Caco-2 (cell line): ENCODE results near the gene ITGB2. TPM values are rescaled to one million over a fixed set of nuclear protein-coding genes. Genes with fewer than 3 reads are reported as not detected.

ENCODE experiments used
- BruUV-seq: library from RNA; stranded (reverse); fragments of 400-500 nt; replicated peaks from 2 replicates; lab custom pipeline; 2021; lab: Mats Ljungman, UMichigan
- CTCF ChIA-PET: fragments of 300-600 bp; sonication (Branson Sonifier 250); formaldehyde crosslinking; loops from one replicate; lab custom pipeline; 2022; ENCODE audit warnings: antibody characterized with exemption; lab: Charles Lee
- POLR2A ChIA-PET: fragments of 300-600 bp; sonication (Branson Sonifier 250); formaldehyde crosslinking; loops from one replicate; lab custom pipeline; 2022; ENCODE audit warnings: antibody characterized with exemption; lab: Charles Lee
- DNase-seq, 2 experiments: peaks; one replicate each; pipeline versions ENCODE4 v3.0.0 to v3.0.0-alpha.2; 2020 to 2022
- H3K27me3 ChIP-seq: replicated peaks from 2 replicates; pipeline ENCODE4 v1.6.0; 2011; ENCODE audit warnings: low read length; ENCODE audit not compliant: control insufficient read depth, insufficient read depth
- H3K36me3 ChIP-seq: 2 replicates; pipeline ENCODE4 v1.5.1; 2011; ENCODE audit warnings: low read length; ENCODE audit not compliant: control insufficient read depth, insufficient read depth
- H3K4me1 ChIP-seq: fragments of 250-450 bp; sonication (Bioruptor Pico); 2 replicates; pipeline ENCODE4 v1.5.1; 2020; ENCODE audit warnings: mild to moderate bottlenecking
- H3K4me3 ChIP-seq: 2 replicates; pipeline ENCODE4 v1.5.1; 2011; ENCODE audit warnings: low read depth, mild to moderate bottlenecking, control low read depth, low read length
- H3K9me3 ChIP-seq: fragments of 250-450 bp; sonication (Bioruptor Pico); 2 replicates; pipeline ENCODE4 v1.5.1; 2020; ENCODE audit warnings: mild to moderate bottlenecking, moderate library complexity
- H3K27ac Mint-ChIP-seq: one replicate; pipeline ENCODE4 v1.8.0; 2022; ENCODE audit warnings: mixed read lengths; ENCODE audit not compliant: unreplicated experiment
- H3K27me3 Mint-ChIP-seq: one replicate; pipeline ENCODE4 v1.8.0; 2022; ENCODE audit warnings: mixed read lengths; ENCODE audit not compliant: insufficient read depth, unreplicated experiment
- H3K36me3 Mint-ChIP-seq: one replicate; pipeline ENCODE4 v1.8.0; 2022; ENCODE audit warnings: mild to moderate bottlenecking, mixed read lengths; ENCODE audit not compliant: insufficient read depth, unreplicated experiment
- H3K4me1 Mint-ChIP-seq: one replicate; pipeline ENCODE4 v1.8.0; 2022; ENCODE audit warnings: low read depth, mixed read lengths; ENCODE audit not compliant: unreplicated experiment
- H3K4me3 Mint-ChIP-seq: one replicate; pipeline ENCODE4 v1.8.0; 2022; ENCODE audit warnings: mild to moderate bottlenecking, moderate library complexity, mixed read lengths; ENCODE audit not compliant: unreplicated experiment
- H3K9me3 Mint-ChIP-seq: one replicate; pipeline ENCODE4 v1.8.0; 2022; ENCODE audit warnings: mixed read lengths; ENCODE audit not compliant: unreplicated experiment
- CTCF ChIP-seq, 2 experiments: fragments of 200-600 bp in 1 of 2; IDR thresholded peaks; 1 replicate in 1 of 2; 2 replicates in 1 of 2; pipeline versions ENCODE4 v1.5.1 to v1.8.0; 2011 to 2022; ENCODE audit warnings: antibody characterized with exemption in 1 of 2, control low read depth in 1 of 2, inconsistent platforms in 1 of 2, low read depth in 1 of 2, low read length in 1 of 2, mild to moderate bottlenecking in 1 of 2, moderate library complexity in 1 of 2; ENCODE audit not compliant: insufficient read depth in 1 of 2, severe bottlenecking in 1 of 2, unreplicated experiment in 1 of 2
- intact Hi-C: fragments of 100-400 bp; cut with micrococcal nuclease; formaldehyde crosslinking; loops from one replicate; pipeline ENCODE4 v1.10.0; 2022; ENCODE audit not compliant: unreplicated experiment
- total RNA-seq: library from RNA; stranded (reverse); gene quantifications from 2 replicates; pipeline ENCODE4 v1.2.3, GENCODE V29; 2022

ITGB2 gene
- total RNA-seq, 1 experiment from 2014 or later = 0.48 TPM

GRCh38 chr21:44887126-44887806 is 33.4 kb downstream of the ITGB2 start:
- peaks cover 5% of the 10 kb centered on the region for H3K4me1 ChIP-seq
- H3K9me3 ChIP-seq = no peaks in the 10 kb centered on the region
- TF ChIP-seq CTCF (IDR thresholded peaks at IDR 0.05; ENCODE audit: insufficient read depth in 1 of 2, low read depth in 1 of 2, low read length in 1 of 2, severe bottlenecking in 1 of 2, unreplicated experiment in 1 of 2) = no peak
- intact Hi-C loops = no loop called here
- no peaks in the 10 kb centered on the region for H3K27me3 Mint-ChIP-seq
- no peak overlapping the region for H3K4me3 ChIP-seq
- no peak overlapping the region for H3K27ac Mint-ChIP-seq
- no peaks in the 10 kb centered on the region for H3K36me3 ChIP-seq
- DNase-seq = no peak
- ChIA-PET POLR2A (no interaction called here), CTCF (interaction anchor here (1.0 kb wide), 1 partner anchor 12 kb away, joined by 3 read pairs; no protein-coding TSS in a partner anchor)
- H3K36me3 Mint-ChIP-seq = no peaks in the 10 kb centered on the region
- H3K4me3 Mint-ChIP-seq = no peak overlapping the region
- H3K27me3 ChIP-seq = no peaks in the 10 kb centered on the region
- BruUV-seq = no TSS peak
- no peaks in the 10 kb centered on the region for H3K9me3 Mint-ChIP-seq
- H3K4me1 Mint-ChIP-seq = peaks cover 3% of the 10 kb centered on the region

- H3K4me3 Mint-ChIP-seq = no peak overlapping the region
- peaks cover 9% of the 10 kb centered on the region for H3K4me1 ChIP-seq
- H3K27me3 Mint-ChIP-seq = no peaks in the 10 kb centered on the region
- no peaks in the 10 kb centered on the region for H3K36me3 ChIP-seq
- H3K27ac Mint-ChIP-seq = no peak overlapping the region
- no peak for DNase-seq
- H3K4me1 Mint-ChIP-seq = peaks cover 10% of the 10 kb centered on the region
- no peak overlapping the region for H3K4me3 ChIP-seq
- no TSS peak for BruUV-seq
- no peaks in the 10 kb centered on the region for H3K9me3 Mint-ChIP-seq
- intact Hi-C loops = no loop called here
- POLR2A ChIA-PET = no interaction called here
- no peak for TF ChIP-seq CTCF (IDR thresholded peaks at IDR 0.05; ENCODE audit: insufficient read depth in 1 of 2, low read depth in 1 of 2, low read length in 1 of 2, severe bottlenecking in 1 of 2, unreplicated experiment in 1 of 2)
- no peaks in the 10 kb centered on the region for H3K36me3 Mint-ChIP-seq
- H3K27me3 ChIP-seq = no peaks in the 10 kb centered on the region
- no peaks in the 10 kb centered on the region for H3K9me3 ChIP-seq
- CTCF ChIA-PET = interaction anchor here (0.9 to 1.0 kb wide), 2 partner anchors 11 to 271 kb away, joined by 3 to 4 read pairs; no protein-coding TSS in a partner anchor
These were observed 34.3 kb downstream of the ITGB2 start for GRCh38 chr21:44886113-44887075.

- DNase-seq = no peak
- Histone ChIP-seq H3K36me3 (no peaks in the 10 kb centered on the region), H3K27me3 (no peaks in the 10 kb centered on the region), H3K4me3 (no peak overlapping the region), H3K4me1 (peaks cover 9% of the 10 kb centered on the region), H3K9me3 (no peaks in the 10 kb centered on the region)
- H3K27ac Mint-ChIP-seq = no peak overlapping the region
- no peaks in the 10 kb centered on the region for H3K27me3 Mint-ChIP-seq
- intact Hi-C loops = no loop called here
- BruUV-seq = no TSS peak
- POLR2A ChIA-PET = no interaction called here
- no peaks in the 10 kb centered on the region for H3K36me3 Mint-ChIP-seq
- no peak for TF ChIP-seq CTCF (IDR thresholded peaks at IDR 0.05; ENCODE audit: insufficient read depth in 1 of 2, low read depth in 1 of 2, low read length in 1 of 2, severe bottlenecking in 1 of 2, unreplicated experiment in 1 of 2)
- peaks cover 17% of the 10 kb centered on the region for H3K4me1 Mint-ChIP-seq
- CTCF ChIA-PET = no interaction called here
- H3K9me3 Mint-ChIP-seq = no peaks in the 10 kb centered on the region
- H3K4me3 Mint-ChIP-seq = no peak overlapping the region
These were observed 35.1 kb downstream of the ITGB2 start for GRCh38 chr21:44885615-44886014.
